Parathyroid adenoma (tissue), 2 donors: ENCODE data around the gene DHRSX.
"Not testable (repeated sequence)": the region's sequence is repeated elsewhere in the genome, so short reads cannot be mapped to it uniquely, and the experiment has no call there.

Experiments
- H2AFZ ChIP-seq: fragments of 300-600 bp; sonication (generic); one replicate; pipeline ENCODE4 v1.7.0; 2017; ENCODE audit warnings: antibody characterized with exemption, mild to moderate bottlenecking
- H3K27ac ChIP-seq: fragments of 300-600 bp; sonication (generic); one replicate; pipeline ENCODE4 v1.7.0; 2017
- H3K27me3 ChIP-seq: fragments of 300-600 bp; sonication (generic); one replicate; pipeline ENCODE4 v1.7.0; 2017; ENCODE audit warnings: low read length; ENCODE audit not compliant: control insufficient read depth, insufficient read depth
- H3K36me3 ChIP-seq: fragments of 300-600 bp; sonication (generic); one replicate; pipeline ENCODE4 v1.7.0; 2017; ENCODE audit warnings: low read length; ENCODE audit not compliant: control insufficient read depth, insufficient read depth
- H3K4me1 ChIP-seq: fragments of 300-600 bp; sonication (generic); one replicate; pipeline ENCODE4 v1.7.0; 2017; ENCODE audit warnings: control low read depth
- H3K4me2 ChIP-seq: fragments of 300-600 bp; sonication (generic); one replicate; pipeline ENCODE4 v1.7.0; 2017; ENCODE audit warnings: low read length
- H3K4me3 ChIP-seq: fragments of 300-600 bp; sonication (generic); one replicate; pipeline ENCODE4 v1.7.0; 2017; ENCODE audit warnings: low read depth, low read length
- H3K79me2 ChIP-seq: fragments of 300-600 bp; sonication (generic); one replicate; pipeline ENCODE4 v1.7.0; 2017; ENCODE audit warnings: control low read depth
- H3K9ac ChIP-seq: fragments of 300-600 bp; sonication (generic); one replicate; pipeline ENCODE4 v1.7.0; 2017; ENCODE audit warnings: mild to moderate bottlenecking
- H3K9me3 ChIP-seq: fragments of 300-600 bp; sonication (generic); one replicate; pipeline ENCODE4 v1.7.0; 2017; ENCODE audit warnings: low read length; ENCODE audit not compliant: control insufficient read depth
- CTCF ChIP-seq: fragments of 300-600 bp; sonication (generic); IDR thresholded peaks from one replicate; pipeline ENCODE4 v1.7.0; 2017; ENCODE audit warnings: antibody characterized with exemption, mild to moderate bottlenecking
- donor health status: primary hyperparathyroidism.

The DHRSX gene

DNA sequence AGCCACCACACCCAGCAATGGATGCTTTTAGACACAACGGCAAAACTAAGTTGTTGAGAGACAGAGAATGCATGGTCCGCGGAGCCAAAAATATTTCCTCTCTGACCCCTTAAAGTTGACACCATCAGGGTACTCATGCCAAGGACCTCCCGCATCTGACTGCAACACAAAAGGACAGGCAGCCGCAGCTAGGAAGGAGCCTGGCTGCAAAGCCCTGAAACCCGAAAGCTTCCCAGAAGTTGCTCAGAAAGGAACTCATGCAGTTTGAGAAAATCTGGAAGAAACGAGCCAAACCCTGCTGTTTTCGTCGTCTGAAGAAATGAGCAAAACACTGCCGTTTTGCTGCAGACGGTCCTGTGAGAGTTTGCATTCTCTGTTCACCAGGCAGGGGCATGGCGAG lies 16.5 kb downstream of the DHRSX start:
- no peak overlapping the region for H3K9ac ChIP-seq
- H3K27me3 ChIP-seq: no peaks in the 10 kb centered on the region
- H3K9me3 ChIP-seq: no peaks in the 10 kb centered on the region
- no peak overlapping the region for H3K4me3 ChIP-seq
- H2AFZ ChIP-seq: no peak overlapping the region
- H3K27ac ChIP-seq: no peak overlapping the region
- H3K4me2 ChIP-seq: no peak overlapping the region
- H3K36me3 ChIP-seq: no peaks in the 10 kb centered on the region
- peaks cover 8% of the 10 kb centered on the region for H3K79me2 ChIP-seq
- H3K4me1 ChIP-seq: no peaks in the 10 kb centered on the region
- TF ChIP-seq CTCF: no peak

GRCh38 chrX:2483398-2484060 lies 17.2 kb downstream of the DHRSX start:
- Histone ChIP-seq H3K9me3 (no peaks in the 10 kb centered on the region), H3K36me3 (no peaks in the 10 kb centered on the region), H3K4me3 (no peak overlapping the region), H3K9ac (no peak overlapping the region), H3K27ac (no peak overlapping the region), H2AFZ (no peak overlapping the region), H3K4me2 (no peak overlapping the region), H3K79me2 (peaks cover 12% of the 10 kb centered on the region), H3K4me1 (no peaks in the 10 kb centered on the region), H3K27me3 (no peaks in the 10 kb centered on the region)
- TF ChIP-seq CTCF: no peak

GRCh38 chrX:2481597-2481996 lies 19.2 kb downstream of the DHRSX start:
- H3K9ac ChIP-seq, H3K4me1 ChIP-seq, H3K9me3 ChIP-seq, H3K36me3 ChIP-seq, H2AFZ ChIP-seq, H3K4me3 ChIP-seq, H3K27me3 ChIP-seq, H3K4me2 ChIP-seq, H3K27ac ChIP-seq: not testable (repeated sequence)
- H3K79me2 ChIP-seq: peaks cover 16% of the 10 kb centered on the region

- H3K4me2 ChIP-seq, H3K9me3 ChIP-seq, H3K27me3 ChIP-seq, H3K4me1 ChIP-seq, H3K9ac ChIP-seq, H3K27ac ChIP-seq, H2AFZ ChIP-seq, H3K4me3 ChIP-seq, H3K36me3 ChIP-seq: not testable (repeated sequence)
- peaks cover 23% of the 10 kb centered on the region for H3K79me2 ChIP-seq
These were observed 20.8 kb downstream of the DHRSX start for GRCh38 chrX:2479982-2480381.

DNA sequence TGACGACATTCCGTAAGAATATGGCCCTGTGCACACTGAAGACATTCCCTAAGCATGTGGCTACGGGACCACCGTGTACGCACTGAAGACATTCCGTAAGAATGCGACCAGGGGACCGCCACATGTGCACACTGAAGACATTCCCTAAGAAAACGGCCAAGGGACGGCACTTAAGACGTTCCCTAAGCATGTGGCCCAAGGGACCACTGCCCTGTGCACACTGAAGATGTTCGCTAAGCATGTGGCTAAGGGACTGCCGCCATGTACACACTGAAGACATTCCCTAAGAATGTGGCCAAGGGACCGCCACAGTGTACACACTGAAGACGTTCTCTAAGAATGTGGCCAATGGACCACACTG lies 21.4 kb downstream of the DHRSX start:
- Histone ChIP-seq H2AFZ (no peak overlapping the region), H3K79me2 (peaks cover 25% of the 10 kb centered on the region), H3K4me1 (no peaks in the 10 kb centered on the region), H3K36me3 (no peaks in the 10 kb centered on the region), H3K9ac (no peak overlapping the region), H3K4me3 (no peak overlapping the region), H3K27ac (no peak overlapping the region), H3K27me3 (no peaks in the 10 kb centered on the region), H3K9me3 (no peaks in the 10 kb centered on the region), H3K4me2 (no peak overlapping the region)
- no peak for TF ChIP-seq CTCF
